DND-41 (cell line): ENCODE data around the gene CNNM3.

Source experiments
- CTCF ChIP-seq: IDR thresholded peaks from 2 replicates; pipeline ENCODE4 v1.5.1; 2012; ENCODE audit warnings: borderline replicate concordance, low read length, moderate library complexity, mild to moderate bottlenecking; ENCODE audit not compliant: poor library complexity, severe bottlenecking; ENCODE audit errors: extremely low read depth
- EZH2 ChIP-seq: IDR thresholded peaks from 3 replicates; pipeline ENCODE4 v1.6.1; 2012; ENCODE audit warnings: borderline replicate concordance, low read depth, mild to moderate bottlenecking, moderate library complexity, low read length, inconsistent platforms; ENCODE audit not compliant: severe bottlenecking

- TF ChIP-seq EZH2 (no peak), CTCF (no peak)
These were observed 6.7 kb downstream of the CNNM3 start for GRCh38 chr2:96822786-96823185.
